SK-N-MC (cell line): ENCODE measurements around the gene OPRL1.

Source experiments
- EZH2 ChIP-seq: fragments of 200-600 bp; sonication (generic); IDR thresholded peaks from one replicate; pipeline ENCODE4 v1.6.1; 2017; ENCODE audit warnings: antibody characterized with exemption
- FOXP2 ChIP-seq: optimal IDR thresholded peaks from 2 replicates; pipeline ENCODE3; 2011; ENCODE audit warnings: mild to moderate bottlenecking, moderate library complexity; ENCODE audit not compliant: insufficient read depth; ENCODE audit errors: extremely low read length, control extremely low read depth
- POLR2AphosphoS5 ChIP-seq: IDR thresholded peaks from 2 replicates; pipeline ENCODE4 v1.6.1; 2012; ENCODE audit warnings: mild to moderate bottlenecking, low read depth, low read length, borderline replicate concordance

DNA sequence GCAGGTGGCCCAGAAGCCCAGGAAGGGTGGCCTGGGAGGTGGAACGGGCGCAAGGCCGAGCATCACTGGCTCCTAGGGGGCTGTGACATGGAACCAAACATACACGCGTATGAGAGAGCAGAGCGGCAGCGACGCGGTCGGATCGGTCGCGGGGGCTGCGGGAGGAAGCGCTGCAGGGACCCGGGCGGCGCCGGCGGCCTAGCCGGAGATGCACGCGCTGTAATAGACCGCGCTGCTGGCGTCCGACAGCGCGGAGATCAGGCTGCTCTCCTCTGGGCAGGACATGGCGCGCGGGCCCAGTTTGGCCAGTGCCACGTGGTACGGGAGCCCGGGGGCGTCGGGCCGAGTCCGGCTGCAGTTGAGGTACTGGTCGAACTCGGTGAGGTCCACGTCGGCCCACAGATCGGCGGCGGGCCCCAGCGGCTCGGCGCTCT lies 31.9 kb upstream of the OPRL1 start:
- TF ChIP-seq POLR2AphosphoS5 (no peak), EZH2 (no peak), FOXP2 (no peak)
